ENCODE measurements around the gene CAMTA1.

CAMTA1 gene

GRCh38 chr1:7095343-7095964 lies 310.2 kb downstream of the CAMTA1 start:
- DNase-seq, result no peak

GRCh38 chr1:7097938-7098592 lies 312.8 kb downstream of the CAMTA1 start:
- no peak for DNase-seq

- DNase-seq, result no peak
These were observed 313.4 kb downstream of the CAMTA1 start for GRCh38 chr1:7098641-7099040.

- no peak for DNase-seq
These were observed 315.2 kb downstream of the CAMTA1 start for GRCh38 chr1:7100479-7100878.

- DNase-seq, result no peak
These were observed 315.9 kb downstream of the CAMTA1 start for GRCh38 chr1:7101187-7101586.

- DNase-seq, result no peak
These were observed 318.1 kb downstream of the CAMTA1 start for GRCh38 chr1:7103361-7103782.

GRCh38 chr1:7103874-7104273 lies 318.6 kb downstream of the CAMTA1 start:
- no peak for DNase-seq

GRCh38 chr1:7104339-7104738 lies 319.1 kb downstream of the CAMTA1 start:
- no peak for DNase-seq

GRCh38 chr1:7105269-7105668 lies 320.0 kb downstream of the CAMTA1 start:
- DNase-seq, result no peak

GRCh38 chr1:7106442-7107108 lies 321.3 kb downstream of the CAMTA1 start:
- no peak for DNase-seq

- DNase-seq, result no peak
These were observed 322.0 kb downstream of the CAMTA1 start for GRCh38 chr1:7107109-7107830.

- no peak for DNase-seq
These were observed 323.0 kb downstream of the CAMTA1 start for GRCh38 chr1:7108251-7108650.

- DNase-seq, result no peak
These were observed 324.6 kb downstream of the CAMTA1 start for GRCh38 chr1:7109901-7110300.

GRCh38 chr1:7110321-7110720 lies 325.1 kb downstream of the CAMTA1 start:
- DNase-seq, result no peak

- DNase-seq, result no peak
These were observed 326.6 kb downstream of the CAMTA1 start for GRCh38 chr1:7111853-7112252.

- DNase-seq, result no peak
These were observed 327.9 kb downstream of the CAMTA1 start for GRCh38 chr1:7113136-7113535.

GRCh38 chr1:7113822-7114221 lies 328.6 kb downstream of the CAMTA1 start:
- no peak for DNase-seq

GRCh38 chr1:7116001-7116400 lies 330.7 kb downstream of the CAMTA1 start:
- DNase-seq, result no peak

- no peak for DNase-seq
These were observed 332.4 kb downstream of the CAMTA1 start for GRCh38 chr1:7117399-7118281.

GRCh38 chr1:7119156-7119555 lies 333.9 kb downstream of the CAMTA1 start:
- DNase-seq, result no peak

- no peak for DNase-seq
These were observed 335.8 kb downstream of the CAMTA1 start for GRCh38 chr1:7120863-7121621.

- DNase-seq, result no peak
These were observed 336.4 kb downstream of the CAMTA1 start for GRCh38 chr1:7121622-7121988.
